DND-41 (cell line): ENCODE measurements around the gene SPRYD3.

Experiments used
- EZH2 ChIP-seq: IDR thresholded peaks from 3 replicates; pipeline ENCODE4 v1.6.1; 2012; ENCODE audit warnings: borderline replicate concordance, low read depth, mild to moderate bottlenecking, moderate library complexity, low read length, inconsistent platforms; ENCODE audit not compliant: severe bottlenecking
- TF ChIP-seq, protein P1 (sequence below): IDR thresholded peaks from 2 replicates; pipeline ENCODE4 v1.5.1; 2012; ENCODE audit warnings: borderline replicate concordance, low read length, moderate library complexity, mild to moderate bottlenecking; ENCODE audit not compliant: poor library complexity, severe bottlenecking; ENCODE audit errors: extremely low read depth

GRCh38 chr12:53113136-53113705 is 34.0 kb upstream of the SPRYD3 start:
- TF ChIP-seq, protein P1, sequence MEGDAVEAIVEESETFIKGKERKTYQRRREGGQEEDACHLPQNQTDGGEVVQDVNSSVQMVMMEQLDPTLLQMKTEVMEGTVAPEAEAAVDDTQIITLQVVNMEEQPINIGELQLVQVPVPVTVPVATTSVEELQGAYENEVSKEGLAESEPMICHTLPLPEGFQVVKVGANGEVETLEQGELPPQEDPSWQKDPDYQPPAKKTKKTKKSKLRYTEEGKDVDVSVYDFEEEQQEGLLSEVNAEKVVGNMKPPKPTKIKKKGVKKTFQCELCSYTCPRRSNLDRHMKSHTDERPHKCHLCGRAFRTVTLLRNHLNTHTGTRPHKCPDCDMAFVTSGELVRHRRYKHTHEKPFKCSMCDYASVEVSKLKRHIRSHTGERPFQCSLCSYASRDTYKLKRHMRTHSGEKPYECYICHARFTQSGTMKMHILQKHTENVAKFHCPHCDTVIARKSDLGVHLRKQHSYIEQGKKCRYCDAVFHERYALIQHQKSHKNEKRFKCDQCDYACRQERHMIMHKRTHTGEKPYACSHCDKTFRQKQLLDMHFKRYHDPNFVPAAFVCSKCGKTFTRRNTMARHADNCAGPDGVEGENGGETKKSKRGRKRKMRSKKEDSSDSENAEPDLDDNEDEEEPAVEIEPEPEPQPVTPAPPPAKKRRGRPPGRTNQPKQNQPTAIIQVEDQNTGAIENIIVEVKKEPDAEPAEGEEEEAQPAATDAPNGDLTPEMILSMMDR = no peak
- no peak for TF ChIP-seq EZH2
